HCT116 (cell line): ENCODE measurements around the gene CASZ1. TPM values are rescaled to one million over a fixed set of nuclear protein-coding genes. Genes with fewer than 3 reads are reported as not detected.

ENCODE experiments used
- ATAC-seq: fragments of 200-7000 bp; cut with Tn5 transposase; 2 replicates; pipeline ENCODE4 v1.9.1; 2020; ENCODE audit warnings: mild to moderate bottlenecking, moderate library complexity
- BruUV-seq: library from RNA; stranded (reverse); fragments of 400-500 nt; replicated peaks from 2 replicates; lab custom pipeline; 2021; lab: Mats Ljungman, UMichigan
- CTCF ChIA-PET: fragments of 300-600 bp; sonication (Branson Sonifier 250); formaldehyde crosslinking; loops from one replicate; lab custom pipeline; 2021; ENCODE audit warnings: antibody characterized with exemption; lab: Charles Lee
- POLR2A ChIA-PET: fragments of 300-600, 350-600 bp; sonication (Branson Sonifier 250); formaldehyde crosslinking; loops from one replicate; lab custom pipeline; 2021; ENCODE audit warnings: antibody characterized with exemption; lab: Charles Lee
- RAD21 ChIA-PET, 2 experiments: fragments of 300-600 bp; sonication (Branson Sonifier 250); formaldehyde crosslinking; loops; one replicate each; lab custom pipeline; 2023; ENCODE audit warnings: low total read pairs in 2 of 2; ENCODE audit not compliant: uncharacterized antibody in 2 of 2, unreplicated experiment in 2 of 2, low non-redundant PET in 1 of 2; lab: Charles Lee
- DNase-seq: peaks from one replicate; pipeline ENCODE4 v3.0.0-alpha.2; 2010; ENCODE audit warnings: low read depth, low spot score
- H2AFZ ChIP-seq: fragments of 200-600 bp; shearing (Covaris generic), sonication (generic); 2 replicates; pipeline ENCODE4 v1.6.1; 2017; ENCODE audit warnings: low read depth, mixed run types, mixed read lengths, antibody characterized with exemption, low read length; ENCODE audit not compliant: poor library complexity, severe bottlenecking
- H3K27ac ChIP-seq: 2 replicates; pipeline ENCODE4 v1.5.1; 2012; ENCODE audit warnings: low read depth, low read length
- H3K27me3 ChIP-seq: fragments of 200-600 bp; sonication (generic); 2 replicates; pipeline ENCODE4 v1.6.1; 2016; ENCODE audit warnings: mixed run types, low read length, mixed read lengths; ENCODE audit not compliant: insufficient read depth
- H3K36me3 ChIP-seq, 2 experiments: fragments of 200-500 bp in 1 of 2; fragments of 200-600 bp in 1 of 2; sonication (Bioruptor generic) in 1 of 2; sonication (generic) in 1 of 2; 2 replicates each; pipeline versions ENCODE4 v1.5.1 to v1.6.1; 2014 to 2016; ENCODE audit warnings: low read length in 2 of 2, inconsistent platforms in 1 of 2, mixed read lengths in 1 of 2, mixed run types in 1 of 2; ENCODE audit not compliant: insufficient read depth in 2 of 2, control insufficient read depth in 1 of 2
- H3K4me1 ChIP-seq, 2 experiments: fragments of 200-600 bp in 1 of 2; sonication (generic) in 1 of 2; 2 replicates each; pipeline versions ENCODE4 v1.5.1 to v1.6.1; 2012 to 2017; ENCODE audit warnings: low read length in 2 of 2, inconsistent platforms in 1 of 2, mild to moderate bottlenecking in 1 of 2, mixed read lengths in 1 of 2, mixed run types in 1 of 2, moderate library complexity in 1 of 2; ENCODE audit not compliant: insufficient read depth in 2 of 2, control insufficient read depth in 1 of 2
- H3K4me2 ChIP-seq: fragments of 200-600 bp; sonication (generic); 2 replicates; pipeline ENCODE4 v1.6.1; 2017; ENCODE audit warnings: mixed run types, low read length, mixed read lengths
- H3K4me3 ChIP-seq, 2 experiments: fragments of 200-600 bp in 1 of 2; sonication (generic) in 1 of 2; replicated peaks in 1 of 2; 2 replicates each; pipeline ENCODE4 v1.5.1; 2011 to 2016; ENCODE audit warnings: low read length in 2 of 2, control low read depth in 1 of 2, low read depth in 1 of 2, mild to moderate bottlenecking in 1 of 2, mixed read lengths in 1 of 2, mixed run types in 1 of 2
- H3K79me2 ChIP-seq: fragments of 200-600 bp; sonication (generic); 2 replicates; pipeline ENCODE4 v1.6.1; 2017; ENCODE audit warnings: mild to moderate bottlenecking, mixed run types, low read length, moderate library complexity, mixed read lengths; ENCODE audit not compliant: insufficient read depth
- H3K9ac ChIP-seq: fragments of 200-600 bp; sonication (generic); 2 replicates; pipeline ENCODE4 v1.6.1; 2016; ENCODE audit warnings: low read length, mixed read lengths
- H3K9me2 ChIP-seq: fragments of 200-600 bp; sonication (generic), shearing (Covaris generic); 2 replicates; pipeline ENCODE4 v1.6.1; 2017; ENCODE audit warnings: mixed run types, mild to moderate bottlenecking, moderate library complexity; ENCODE audit not compliant: insufficient read depth
- H3K9me3 ChIP-seq, 2 experiments: fragments of 200-500 bp in 1 of 2; fragments of 200-600 bp in 1 of 2; sonication (Bioruptor generic) in 1 of 2; sonication (generic) in 1 of 2; 2 replicates each; pipeline ENCODE4 v1.6.1; 2014 to 2017; ENCODE audit warnings: low read length in 2 of 2, mixed read lengths in 2 of 2, inconsistent platforms in 1 of 2, low read depth in 1 of 2, mild to moderate bottlenecking in 1 of 2, mixed run types in 1 of 2, moderate library complexity in 1 of 2; ENCODE audit not compliant: control insufficient read depth in 1 of 2, insufficient read depth in 1 of 2
- H4K20me1 ChIP-seq: fragments of 200-600 bp; sonication (generic), shearing (Covaris generic); 2 replicates; pipeline ENCODE4 v1.6.1; 2017; ENCODE audit warnings: mixed run types, mild to moderate bottlenecking, moderate library complexity; ENCODE audit not compliant: insufficient read depth
- ATF3 ChIP-seq: IDR thresholded peaks from 2 replicates; pipeline ENCODE4 v1.6.1; 2012
- CBX3 ChIP-seq: IDR thresholded peaks from 2 replicates; pipeline ENCODE4 v1.6.1; 2012; ENCODE audit warnings: low read depth
- EGR1 ChIP-seq: IDR thresholded peaks from 2 replicates; pipeline ENCODE4 v1.6.1; 2012; ENCODE audit warnings: low read depth
- EZH2 ChIP-seq: fragments of 200-600 bp; sonication (generic); IDR thresholded peaks from 2 replicates; pipeline ENCODE4 v1.6.1; 2017; ENCODE audit warnings: antibody characterized with exemption, mixed run types
- EZH2phosphoT487 ChIP-seq: fragments of 200-600 bp; IDR thresholded peaks from 2 replicates; pipeline ENCODE4 v1.6.1; 2018; ENCODE audit warnings: antibody characterized with exemption, borderline replicate concordance
- POLR2A ChIP-seq: IDR thresholded peaks from 2 replicates; pipeline ENCODE4 v1.7.0; 2011; ENCODE audit warnings: borderline replicate concordance; ENCODE audit not compliant: insufficient read depth, insufficient read length; ENCODE audit errors: extremely low read depth
- POLR2AphosphoS5 ChIP-seq: IDR thresholded peaks from 2 replicates; pipeline ENCODE4 v1.6.1; 2011; ENCODE audit warnings: mild to moderate bottlenecking, low read depth, low read length, moderate library complexity
- RAD21 ChIP-seq: IDR thresholded peaks from 2 replicates; pipeline ENCODE4 v1.6.1; 2012; ENCODE audit warnings: low read depth, mild to moderate bottlenecking
- SP1 ChIP-seq: IDR thresholded peaks from 2 replicates; pipeline ENCODE4 v1.6.1; 2012; ENCODE audit warnings: low read depth
- SRF ChIP-seq: IDR thresholded peaks from 2 replicates; pipeline ENCODE4 v1.6.1; 2012; ENCODE audit warnings: low read depth
- ZBTB33 ChIP-seq: IDR thresholded peaks from 2 replicates; pipeline ENCODE4 v1.6.1; 2011; ENCODE audit warnings: mild to moderate bottlenecking, low read length, moderate library complexity; ENCODE audit not compliant: insufficient replicate concordance; ENCODE audit errors: extremely low read depth
- ZFX ChIP-seq: fragments of 450-650 bp; IDR thresholded peaks from 2 replicates; pipeline ENCODE4 v1.6.1; 2017
- intact Hi-C: fragments of 100-400 bp; cut with micrococcal nuclease; formaldehyde crosslinking; loops from 2 replicates; pipeline ENCODE4 v1.10.0; 2022
- total RNA-seq: library from RNA; stranded (reverse); gene quantifications from one replicate; pipeline ENCODE4 v1.2.1, GENCODE V29; 2021; ENCODE audit not compliant: unreplicated experiment

The CASZ1 gene
- total RNA-seq, 1 experiment from 2014 or later: 7.7 TPM

- H4K20me1 ChIP-seq: no peaks in the 10 kb centered on the region
- DNase-seq (no peak), ATAC-seq (no peak)
- H2AFZ ChIP-seq: no peak overlapping the region
- TF ChIP-seq POLR2A: no peak
- no peak for TF ChIP-seq SP1
- no peak for TF ChIP-seq POLR2AphosphoS5
- no peak for TF ChIP-seq RAD21
- TF ChIP-seq CBX3: no peak
- no peak for TF ChIP-seq ZBTB33
- no peak for TF ChIP-seq ATF3
- TF ChIP-seq EZH2phosphoT487: no peak
- TF ChIP-seq EGR1: no peak
- no peak for TF ChIP-seq ZFX
- no peak for TF ChIP-seq EZH2
- TF ChIP-seq SRF: no peak
- POLR2A ChIA-PET: no interaction called here
- H3K9ac ChIP-seq: no peak overlapping the region
- RAD21 ChIA-PET: no interaction called here
- H3K9me2 ChIP-seq: no peaks in the 10 kb centered on the region
- no TSS peak for BruUV-seq
- peaks cover 14 to 15% of the 10 kb centered on the region in 2 experiments for H3K4me1 ChIP-seq
- CTCF ChIA-PET: no interaction called here
- intact Hi-C loops: no loop called here
- no peaks in the 10 kb centered on the region for H3K36me3 ChIP-seq
- H3K4me2 ChIP-seq: no peak overlapping the region
- H3K27ac ChIP-seq: no peak overlapping the region
- no peaks in the 10 kb centered on the region for H3K27me3 ChIP-seq
- no peaks in the 10 kb centered on the region for H3K79me2 ChIP-seq
- no peaks in the 10 kb centered on the region for H3K9me3 ChIP-seq
- H3K4me3 ChIP-seq: no peak overlapping the region
Observed at GRCh38 chr1:10734375-10734774, 62.1 kb downstream of the CASZ1 start.
